Fibroblast of mammary gland (primary cell): ENCODE measurements around the gene SLITRK5.

Experiments
- DNase-seq: peaks from one replicate; pipeline ENCODE4 v3.0.0-alpha.2; 2010; ENCODE audit warnings: low read depth
- H3K4me3 ChIP-seq: 2 replicates; pipeline ENCODE4 v1.5.1; 2011; ENCODE audit warnings: low read depth, mild to moderate bottlenecking, low read length, moderate library complexity; ENCODE audit not compliant: control insufficient read depth
- TF ChIP-seq, protein P1 (sequence below): conservative IDR thresholded peaks from 2 replicates; pipeline ENCODE4 v1.5.1; 2011; ENCODE audit warnings: low read depth, low read length, inconsistent platforms; ENCODE audit not compliant: control insufficient read depth, insufficient read depth

Gene SLITRK5

DNA sequence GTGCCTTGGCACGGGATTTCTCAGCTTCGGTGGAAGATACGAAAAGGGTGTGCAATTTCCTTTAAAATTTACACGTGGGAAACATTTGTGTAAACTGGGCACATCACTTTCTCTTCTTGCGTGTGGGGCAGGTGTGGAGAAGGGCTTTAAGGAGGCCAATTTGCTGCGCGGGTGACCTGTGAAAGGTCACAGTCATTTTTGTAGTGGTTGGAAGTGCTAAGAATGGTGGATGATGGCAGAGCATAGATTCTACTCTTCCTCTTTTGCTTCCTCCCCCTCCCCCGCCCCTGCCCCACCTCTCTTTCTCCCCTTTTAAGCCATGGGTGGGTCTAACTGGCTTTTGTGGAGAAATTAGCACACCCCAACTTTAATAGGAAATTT, 7.2 kb downstream of the SLITRK5 start:
- TF ChIP-seq, protein P1, sequence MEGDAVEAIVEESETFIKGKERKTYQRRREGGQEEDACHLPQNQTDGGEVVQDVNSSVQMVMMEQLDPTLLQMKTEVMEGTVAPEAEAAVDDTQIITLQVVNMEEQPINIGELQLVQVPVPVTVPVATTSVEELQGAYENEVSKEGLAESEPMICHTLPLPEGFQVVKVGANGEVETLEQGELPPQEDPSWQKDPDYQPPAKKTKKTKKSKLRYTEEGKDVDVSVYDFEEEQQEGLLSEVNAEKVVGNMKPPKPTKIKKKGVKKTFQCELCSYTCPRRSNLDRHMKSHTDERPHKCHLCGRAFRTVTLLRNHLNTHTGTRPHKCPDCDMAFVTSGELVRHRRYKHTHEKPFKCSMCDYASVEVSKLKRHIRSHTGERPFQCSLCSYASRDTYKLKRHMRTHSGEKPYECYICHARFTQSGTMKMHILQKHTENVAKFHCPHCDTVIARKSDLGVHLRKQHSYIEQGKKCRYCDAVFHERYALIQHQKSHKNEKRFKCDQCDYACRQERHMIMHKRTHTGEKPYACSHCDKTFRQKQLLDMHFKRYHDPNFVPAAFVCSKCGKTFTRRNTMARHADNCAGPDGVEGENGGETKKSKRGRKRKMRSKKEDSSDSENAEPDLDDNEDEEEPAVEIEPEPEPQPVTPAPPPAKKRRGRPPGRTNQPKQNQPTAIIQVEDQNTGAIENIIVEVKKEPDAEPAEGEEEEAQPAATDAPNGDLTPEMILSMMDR = no peak
- H3K4me3 ChIP-seq = no peak overlapping the region

DNA sequence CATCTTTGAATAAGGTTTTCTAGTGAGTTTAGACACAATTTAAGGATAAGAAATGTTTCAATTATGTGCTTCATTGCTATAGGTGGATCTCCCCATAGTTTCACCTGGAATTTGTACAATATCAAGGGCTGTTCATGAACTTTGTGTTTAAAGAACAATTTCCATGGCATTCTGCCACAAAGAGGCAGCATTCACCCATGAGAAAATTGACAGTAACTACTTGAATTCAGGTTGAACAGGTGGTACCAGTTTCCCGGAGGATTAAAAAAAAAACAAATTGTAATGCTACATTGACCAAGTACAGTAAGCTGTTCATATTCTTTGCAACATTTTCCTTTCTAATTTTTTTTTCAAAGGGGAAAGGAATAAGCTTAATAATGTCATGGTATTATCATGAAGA, 9.1 kb downstream of the SLITRK5 start:
- TF ChIP-seq, protein P1 = no peak
- no peak overlapping the region for H3K4me3 ChIP-seq
- no peak for DNase-seq

More for the DNA sequence above, 7.2 kb downstream of the SLITRK5 start:
- no peak for DNase-seq

DNA sequence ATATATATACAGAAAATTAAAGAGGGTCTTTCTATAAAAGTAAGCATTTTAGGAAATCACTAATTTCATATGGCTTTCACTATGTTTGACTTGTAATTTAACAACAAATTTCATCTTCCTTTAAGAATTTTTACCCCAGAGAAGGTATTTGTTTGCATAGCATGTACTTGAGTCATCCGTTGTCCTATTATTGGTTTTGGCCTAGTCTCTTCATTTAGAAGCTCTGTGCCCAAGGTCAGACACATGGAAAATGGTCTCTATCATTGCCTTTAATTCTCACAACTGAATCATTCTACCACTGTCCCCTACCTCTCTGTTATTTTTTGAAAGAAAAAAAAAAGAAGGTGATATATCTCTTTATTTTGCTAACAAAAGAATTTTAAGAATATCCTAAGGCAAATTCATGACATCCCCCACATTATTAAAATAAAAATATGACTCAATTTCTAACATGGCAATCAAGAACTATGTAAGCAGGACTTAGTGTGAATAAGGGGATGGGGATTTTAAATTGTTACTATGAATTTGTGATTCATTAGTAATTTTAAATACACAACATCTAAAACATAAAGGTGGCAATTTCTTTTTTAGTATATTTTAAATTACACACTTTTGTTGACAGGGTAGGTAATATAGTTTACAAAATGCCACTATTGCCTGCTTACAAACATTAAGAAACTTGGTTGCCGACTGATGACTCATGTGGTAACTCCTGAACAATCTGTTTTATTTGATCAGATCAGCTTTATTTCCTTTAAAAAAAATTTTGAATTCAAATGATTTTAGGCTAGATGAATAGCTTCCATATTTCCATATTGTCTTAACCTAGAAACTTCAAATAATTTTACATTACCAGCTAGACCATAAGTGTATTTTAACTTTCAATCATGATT, 13.9 kb downstream of the SLITRK5 start:
- no peak for DNase-seq
- H3K4me3 ChIP-seq = no peak overlapping the region

DNA sequence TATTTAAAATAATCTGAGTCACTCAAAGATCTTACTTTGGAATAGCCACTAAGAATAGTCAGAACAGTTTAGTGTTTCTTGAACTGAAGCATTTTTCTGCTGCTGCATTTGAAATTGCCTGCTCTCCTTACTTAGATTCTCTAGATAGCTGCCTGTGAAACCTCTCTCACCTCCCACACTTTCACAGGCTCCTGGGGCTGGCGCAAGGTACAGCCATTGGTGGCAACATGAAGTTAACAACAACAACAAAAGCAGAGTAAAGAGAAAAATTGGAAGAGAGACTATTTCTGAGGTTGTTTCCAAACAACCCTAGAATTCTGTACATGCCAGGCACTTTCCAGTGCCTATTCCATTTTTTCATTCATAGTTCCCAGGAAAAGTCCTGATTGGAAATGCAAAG, 25.3 kb downstream of the SLITRK5 start:
- H3K4me3 ChIP-seq = no peak overlapping the region
- no peak for DNase-seq
- TF ChIP-seq, protein P1 = no peak

More for the DNA sequence above, 13.9 kb downstream of the SLITRK5 start:
- TF ChIP-seq, protein P1 = no peak

DNA sequence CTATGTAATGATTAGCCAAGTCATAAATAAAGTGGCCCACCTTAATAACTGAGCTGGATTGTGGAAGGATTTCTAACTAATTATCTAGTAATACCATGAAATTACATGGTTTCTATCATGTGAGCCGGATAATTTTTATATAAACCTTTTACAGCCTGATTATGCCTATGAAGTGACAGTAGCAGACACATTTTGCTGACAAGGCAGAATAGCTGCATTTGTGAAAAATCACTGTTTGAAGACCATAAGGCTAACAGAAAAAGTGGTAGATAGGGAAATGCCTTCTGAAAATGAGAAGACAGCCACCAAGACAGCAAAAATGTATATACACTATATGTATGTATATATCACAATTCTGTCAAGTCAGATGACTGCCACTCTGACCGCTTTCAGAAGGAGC, 27.1 kb downstream of the SLITRK5 start:
- TF ChIP-seq, protein P1 = no peak
- no peak overlapping the region for H3K4me3 ChIP-seq
- no peak for DNase-seq

DNA sequence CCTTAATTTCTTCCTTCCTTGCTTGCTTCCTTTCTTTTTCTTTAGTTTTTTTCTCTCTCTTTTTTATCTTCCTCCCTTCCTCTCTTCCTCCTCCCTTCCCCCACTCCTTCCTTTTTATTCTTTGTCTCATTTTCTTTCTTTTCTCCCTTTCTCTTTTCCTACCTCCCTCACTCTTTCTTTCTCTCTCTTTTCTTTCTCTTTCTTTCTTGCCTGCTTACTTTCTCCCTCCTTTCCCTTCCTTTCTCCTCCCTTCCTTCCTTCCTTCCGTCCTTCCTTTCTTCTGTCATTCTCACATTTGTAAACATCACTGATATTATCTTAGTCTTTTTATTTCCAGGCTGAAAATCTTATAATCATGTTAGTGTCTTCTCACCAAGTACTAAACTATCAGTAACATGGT, 38.8 kb downstream of the SLITRK5 start:
- no peak for DNase-seq
- H3K4me3 ChIP-seq = no peak overlapping the region
- TF ChIP-seq, protein P1 = no peak

DNA sequence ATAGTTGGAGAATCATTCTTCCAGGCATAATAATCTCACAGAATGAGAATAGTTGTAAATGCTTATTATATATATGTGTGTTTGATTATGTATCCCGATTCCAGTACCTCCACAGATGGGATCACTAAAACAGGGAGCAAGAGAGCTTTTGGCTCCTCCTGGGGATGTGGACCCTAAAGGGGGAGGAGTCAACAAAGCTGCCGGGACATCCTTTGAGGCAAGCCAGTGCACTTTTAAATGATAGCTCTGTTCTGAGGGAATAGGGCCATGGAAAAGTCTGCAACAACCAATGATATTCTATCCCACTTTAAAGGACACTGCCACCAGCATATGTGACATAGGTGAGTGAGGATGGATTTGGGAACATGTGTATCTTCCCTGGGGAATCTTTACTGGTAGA, 40.8 kb downstream of the SLITRK5 start:
- TF ChIP-seq, protein P1 = no peak
- no peak for DNase-seq
- H3K4me3 ChIP-seq = no peak overlapping the region
